ENCODE measurements around the gene SESTD1.

GRCh38 chr2:179082697-179083096 is 181.9 kb downstream of the SESTD1 start:
- TF ChIP-seq, protein P1, sequence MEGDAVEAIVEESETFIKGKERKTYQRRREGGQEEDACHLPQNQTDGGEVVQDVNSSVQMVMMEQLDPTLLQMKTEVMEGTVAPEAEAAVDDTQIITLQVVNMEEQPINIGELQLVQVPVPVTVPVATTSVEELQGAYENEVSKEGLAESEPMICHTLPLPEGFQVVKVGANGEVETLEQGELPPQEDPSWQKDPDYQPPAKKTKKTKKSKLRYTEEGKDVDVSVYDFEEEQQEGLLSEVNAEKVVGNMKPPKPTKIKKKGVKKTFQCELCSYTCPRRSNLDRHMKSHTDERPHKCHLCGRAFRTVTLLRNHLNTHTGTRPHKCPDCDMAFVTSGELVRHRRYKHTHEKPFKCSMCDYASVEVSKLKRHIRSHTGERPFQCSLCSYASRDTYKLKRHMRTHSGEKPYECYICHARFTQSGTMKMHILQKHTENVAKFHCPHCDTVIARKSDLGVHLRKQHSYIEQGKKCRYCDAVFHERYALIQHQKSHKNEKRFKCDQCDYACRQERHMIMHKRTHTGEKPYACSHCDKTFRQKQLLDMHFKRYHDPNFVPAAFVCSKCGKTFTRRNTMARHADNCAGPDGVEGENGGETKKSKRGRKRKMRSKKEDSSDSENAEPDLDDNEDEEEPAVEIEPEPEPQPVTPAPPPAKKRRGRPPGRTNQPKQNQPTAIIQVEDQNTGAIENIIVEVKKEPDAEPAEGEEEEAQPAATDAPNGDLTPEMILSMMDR (IDR thresholded peaks at IDR 0.05; ENCODE audit: insufficient read depth, low read length) = no peak
- no peak for TF ChIP-seq POLR2AphosphoS5 (IDR thresholded peaks at IDR 0.05; ENCODE audit: low read depth)
- no peak for TF ChIP-seq GABPA (IDR thresholded peaks at IDR 0.05; ENCODE audit: low read depth)
- TF ChIP-seq, protein P2, sequence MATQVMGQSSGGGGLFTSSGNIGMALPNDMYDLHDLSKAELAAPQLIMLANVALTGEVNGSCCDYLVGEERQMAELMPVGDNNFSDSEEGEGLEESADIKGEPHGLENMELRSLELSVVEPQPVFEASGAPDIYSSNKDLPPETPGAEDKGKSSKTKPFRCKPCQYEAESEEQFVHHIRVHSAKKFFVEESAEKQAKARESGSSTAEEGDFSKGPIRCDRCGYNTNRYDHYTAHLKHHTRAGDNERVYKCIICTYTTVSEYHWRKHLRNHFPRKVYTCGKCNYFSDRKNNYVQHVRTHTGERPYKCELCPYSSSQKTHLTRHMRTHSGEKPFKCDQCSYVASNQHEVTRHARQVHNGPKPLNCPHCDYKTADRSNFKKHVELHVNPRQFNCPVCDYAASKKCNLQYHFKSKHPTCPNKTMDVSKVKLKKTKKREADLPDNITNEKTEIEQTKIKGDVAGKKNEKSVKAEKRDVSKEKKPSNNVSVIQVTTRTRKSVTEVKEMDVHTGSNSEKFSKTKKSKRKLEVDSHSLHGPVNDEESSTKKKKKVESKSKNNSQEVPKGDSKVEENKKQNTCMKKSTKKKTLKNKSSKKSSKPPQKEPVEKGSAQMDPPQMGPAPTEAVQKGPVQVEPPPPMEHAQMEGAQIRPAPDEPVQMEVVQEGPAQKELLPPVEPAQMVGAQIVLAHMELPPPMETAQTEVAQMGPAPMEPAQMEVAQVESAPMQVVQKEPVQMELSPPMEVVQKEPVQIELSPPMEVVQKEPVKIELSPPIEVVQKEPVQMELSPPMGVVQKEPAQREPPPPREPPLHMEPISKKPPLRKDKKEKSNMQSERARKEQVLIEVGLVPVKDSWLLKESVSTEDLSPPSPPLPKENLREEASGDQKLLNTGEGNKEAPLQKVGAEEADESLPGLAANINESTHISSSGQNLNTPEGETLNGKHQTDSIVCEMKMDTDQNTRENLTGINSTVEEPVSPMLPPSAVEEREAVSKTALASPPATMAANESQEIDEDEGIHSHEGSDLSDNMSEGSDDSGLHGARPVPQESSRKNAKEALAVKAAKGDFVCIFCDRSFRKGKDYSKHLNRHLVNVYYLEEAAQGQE (IDR thresholded peaks at IDR 0.05; ENCODE audit: insufficient replicate concordance, low read depth) = no peak
- no peak for TF ChIP-seq SPI1 (IDR thresholded peaks at IDR 0.05; ENCODE audit: borderline replicate concordance, low read depth)

Data from HL-60 (cell line).